Ovary (tissue), 3 donors: Measurements from ENCODE around the gene UBE4A.

Source experiments
- CTCF ChIP-seq, 3 donors: fragments of 450-650 bp in 2 of 3; fragments of 200-600 bp in 1 of 3; IDR thresholded peaks; one replicate each; pipeline versions ENCODE4 v1.5.1 to v1.8.0; 2016 to 2022; ENCODE audit warnings: antibody characterized with exemption in 3 of 3, mild to moderate bottlenecking in 1 of 3
- POLR2A ChIP-seq: fragments of 450-650 bp; IDR thresholded peaks from one replicate; pipeline ENCODE4 v1.6.1; 2017; ENCODE audit warnings: antibody characterized with exemption, mild to moderate bottlenecking, moderate library complexity
- donor health status: DM: no; HTN: no; CAD: no.

- TF ChIP-seq CTCF (IDR thresholded peaks at IDR 0.05) (no peak), POLR2A (no peak)
Observed at GRCh38 chr11:118374729-118375128, 15.3 kb downstream of the UBE4A start.
